Measurements from ENCODE around the gene ACYP2. TPM values are rescaled to one million over a fixed set of nuclear protein-coding genes. Genes with fewer than 3 reads are reported as not detected.

ACYP2 gene
- total RNA-seq, 1 donor from 2014 or later, result 14.9 TPM

DNA sequence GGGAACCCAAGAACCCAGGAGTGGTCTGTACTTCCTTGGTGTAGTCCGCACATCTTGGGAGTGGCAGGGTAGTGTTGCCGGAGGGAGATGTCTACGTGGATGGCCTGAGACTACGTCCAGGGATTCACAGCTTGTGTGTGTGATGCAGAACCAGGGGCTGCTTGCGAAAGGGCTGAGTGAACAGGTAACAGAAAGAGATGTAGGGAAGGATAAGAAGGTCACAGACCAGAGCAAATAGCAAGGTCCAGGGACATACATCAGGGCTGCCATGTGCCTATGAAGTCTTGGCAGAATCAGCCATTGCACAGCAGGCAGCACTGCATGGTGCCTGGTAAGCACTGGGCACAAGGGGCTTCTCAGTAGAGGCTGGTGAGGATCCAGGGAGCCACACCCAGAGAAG, 71.9 kb downstream of the ACYP2 start:
- no peak for ATAC-seq (ENCODE audit: low read depth)
- Mint-ChIP-seq H3K9me3 (no peaks in the 10 kb centered on the region), H3K27ac (no peak overlapping the region), H3K4me1 (no peaks in the 10 kb centered on the region), H3K4me3 (no peak overlapping the region), H3K36me3 (ENCODE audit: low read depth) (peaks cover 15% of the 10 kb centered on the region), H3K27me3 (no peaks in the 10 kb centered on the region)
- POLR2A ChIA-PET, result interaction anchor here (0.6 kb wide), 1 partner anchor 35 kb away, joined by 3 read pairs; no protein-coding TSS in a partner anchor
- DNase-seq, result no peak
- TF ChIP-seq, protein P1, sequence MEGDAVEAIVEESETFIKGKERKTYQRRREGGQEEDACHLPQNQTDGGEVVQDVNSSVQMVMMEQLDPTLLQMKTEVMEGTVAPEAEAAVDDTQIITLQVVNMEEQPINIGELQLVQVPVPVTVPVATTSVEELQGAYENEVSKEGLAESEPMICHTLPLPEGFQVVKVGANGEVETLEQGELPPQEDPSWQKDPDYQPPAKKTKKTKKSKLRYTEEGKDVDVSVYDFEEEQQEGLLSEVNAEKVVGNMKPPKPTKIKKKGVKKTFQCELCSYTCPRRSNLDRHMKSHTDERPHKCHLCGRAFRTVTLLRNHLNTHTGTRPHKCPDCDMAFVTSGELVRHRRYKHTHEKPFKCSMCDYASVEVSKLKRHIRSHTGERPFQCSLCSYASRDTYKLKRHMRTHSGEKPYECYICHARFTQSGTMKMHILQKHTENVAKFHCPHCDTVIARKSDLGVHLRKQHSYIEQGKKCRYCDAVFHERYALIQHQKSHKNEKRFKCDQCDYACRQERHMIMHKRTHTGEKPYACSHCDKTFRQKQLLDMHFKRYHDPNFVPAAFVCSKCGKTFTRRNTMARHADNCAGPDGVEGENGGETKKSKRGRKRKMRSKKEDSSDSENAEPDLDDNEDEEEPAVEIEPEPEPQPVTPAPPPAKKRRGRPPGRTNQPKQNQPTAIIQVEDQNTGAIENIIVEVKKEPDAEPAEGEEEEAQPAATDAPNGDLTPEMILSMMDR (IDR thresholded peaks at IDR 0.05), result no peak
- CTCF ChIA-PET, result no interaction called here
- intact Hi-C loops (cut with micrococcal nuclease), result no loop called here

DNA sequence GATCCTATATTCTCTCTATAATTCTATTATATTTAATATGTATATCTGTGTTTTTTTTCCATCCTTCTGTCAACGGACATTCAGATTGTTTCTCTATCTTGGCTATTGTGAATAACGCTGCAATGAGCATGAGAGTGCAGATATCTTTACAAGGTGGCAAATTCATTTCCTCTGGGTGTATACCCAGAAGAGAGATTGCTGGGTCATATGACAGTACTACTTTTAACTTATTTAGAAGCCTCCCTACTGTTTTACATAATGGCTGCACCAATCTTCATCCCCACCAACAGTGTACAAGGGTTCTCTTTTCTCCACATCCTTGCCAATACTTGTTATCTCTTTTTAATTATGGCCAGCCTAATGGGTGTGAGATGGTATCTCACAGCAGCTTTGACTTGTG, 74.1 kb downstream of the ACYP2 start:
- Mint-ChIP-seq H3K4me1 (no peaks in the 10 kb centered on the region), H3K27ac (no peak overlapping the region), H3K27me3 (no peaks in the 10 kb centered on the region), H3K36me3 (ENCODE audit: low read depth) (peaks cover 14% of the 10 kb centered on the region), H3K9me3 (no peaks in the 10 kb centered on the region), H3K4me3 (no peak overlapping the region)
- CTCF ChIA-PET, result no interaction called here
- POLR2A ChIA-PET, result no interaction called here
- DNase-seq (no peak), ATAC-seq (ENCODE audit: low read depth) (no peak)
- intact Hi-C loops (cut with micrococcal nuclease), result no loop called here
- TF ChIP-seq, protein P1 (IDR thresholded peaks at IDR 0.05), result no peak

DNA sequence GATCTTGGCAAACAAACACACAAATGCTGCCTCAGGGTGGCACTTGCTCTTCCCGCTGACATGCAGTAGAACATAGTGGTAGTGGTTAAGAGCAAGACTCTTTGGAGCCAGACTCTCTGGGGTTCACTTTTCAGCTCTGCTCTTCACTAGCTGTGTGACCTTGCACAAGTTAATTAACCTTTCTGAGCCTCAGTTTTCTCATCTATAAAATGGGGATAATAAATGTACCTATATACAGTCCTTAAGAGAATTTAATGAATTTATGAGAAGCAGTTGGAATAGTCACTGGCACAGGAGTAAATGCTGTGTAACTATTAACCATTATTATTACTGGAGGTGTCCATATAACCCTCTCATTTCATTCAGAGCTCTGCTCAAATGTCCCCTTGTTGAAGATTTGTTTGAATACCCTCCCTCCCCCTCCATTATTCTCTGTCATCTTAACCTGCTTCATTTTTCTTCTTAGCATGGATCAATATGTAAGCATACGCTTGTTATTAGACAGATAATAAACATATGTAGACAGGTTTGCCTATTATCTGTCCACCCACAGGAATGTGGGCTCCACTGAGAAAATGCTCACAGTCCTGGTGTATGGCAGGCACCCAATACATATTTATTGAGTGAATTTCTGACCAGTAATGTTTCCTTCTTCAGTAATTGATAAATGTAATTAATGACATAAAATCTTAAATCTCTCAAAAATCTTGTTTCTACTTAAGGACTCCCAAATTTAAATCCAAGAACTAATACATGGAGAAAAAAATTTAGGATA, 76.1 kb downstream of the ACYP2 start:
- Mint-ChIP-seq H3K27ac (no peak overlapping the region), H3K36me3 (ENCODE audit: low read depth) (peaks cover 17% of the 10 kb centered on the region), H3K4me3 (no peak overlapping the region), H3K27me3 (no peaks in the 10 kb centered on the region), H3K4me1 (no peaks in the 10 kb centered on the region), H3K9me3 (no peaks in the 10 kb centered on the region)
- intact Hi-C loops (cut with micrococcal nuclease), result no loop called here
- TF ChIP-seq, protein P1 (IDR thresholded peaks at IDR 0.05), result no peak
- ATAC-seq (ENCODE audit: low read depth) (no peak), DNase-seq (no peak)
- ChIA-PET CTCF (no interaction called here), POLR2A (no interaction called here)

DNA sequence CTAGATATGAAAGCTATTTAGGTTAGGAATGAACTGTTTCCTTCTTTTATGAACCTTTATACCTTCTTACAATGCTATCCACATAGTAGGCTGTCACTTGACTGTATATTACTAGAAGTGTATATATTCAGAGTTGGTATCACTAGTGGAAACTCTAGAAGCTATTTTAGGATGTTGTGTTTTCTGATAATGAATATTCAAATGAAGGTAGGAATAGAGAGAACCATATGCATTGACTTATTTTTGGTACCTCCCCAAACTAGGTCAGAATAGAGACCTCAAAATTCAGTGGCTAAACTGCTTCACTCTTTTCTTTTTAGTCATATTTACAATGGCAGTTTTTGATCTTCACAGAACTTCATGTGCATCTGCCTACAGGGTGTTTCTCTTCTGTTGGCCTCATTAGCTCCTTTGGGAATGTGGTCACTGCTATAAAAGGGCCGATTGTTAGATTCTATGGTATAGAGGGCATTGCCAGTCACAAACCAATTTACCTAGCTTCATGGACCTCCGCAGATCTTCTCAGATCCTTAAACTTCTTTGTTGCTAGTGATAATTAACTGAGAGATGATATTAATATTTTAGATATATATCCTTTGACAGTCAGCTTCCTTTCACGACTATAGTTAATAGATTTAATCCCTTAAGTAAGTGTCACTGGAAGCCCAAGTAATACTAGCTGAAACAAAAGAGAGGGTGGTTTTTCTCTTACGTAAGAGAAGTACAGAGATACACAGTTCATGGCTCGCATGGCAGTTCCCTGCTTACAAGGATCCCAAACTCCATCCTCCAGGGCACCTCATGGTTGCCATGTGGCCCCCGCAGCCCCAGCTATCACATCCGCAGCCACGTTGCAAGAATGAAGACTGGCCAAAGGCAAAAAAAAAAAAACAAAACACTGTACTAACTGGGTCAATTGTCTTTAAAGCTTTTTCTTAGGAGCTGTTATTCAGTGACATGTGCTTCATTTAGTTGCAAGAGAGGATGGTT, 79.6 kb downstream of the ACYP2 start:
- POLR2A ChIA-PET, result no interaction called here
- TF ChIP-seq, protein P1 (IDR thresholded peaks at IDR 0.05), result no peak
- intact Hi-C loops (cut with micrococcal nuclease), result no loop called here
- Mint-ChIP-seq H3K9me3 (no peaks in the 10 kb centered on the region), H3K27me3 (no peaks in the 10 kb centered on the region), H3K4me3 (no peak overlapping the region), H3K36me3 (ENCODE audit: low read depth) (peaks cover 3% of the 10 kb centered on the region), H3K4me1 (no peaks in the 10 kb centered on the region), H3K27ac (no peak overlapping the region)
- DNase-seq, result no peak
- CTCF ChIA-PET, result interaction anchor here (0.8 to 1.0 kb wide), 2 partner anchors 12 to 17 kb away, joined by 3 to 4 read pairs; no protein-coding TSS in a partner anchor
- ATAC-seq (ENCODE audit: low read depth), result no peak

- H3K27ac Mint-ChIP-seq, result no peak overlapping the region
- intact Hi-C loops (cut with micrococcal nuclease), result no loop called here
- CTCF ChIA-PET, result interaction anchor here (0.8 kb wide), 1 partner anchor 10 kb away, joined by 3 read pairs; no protein-coding TSS in a partner anchor
- peaks cover 5% of the 10 kb centered on the region for H3K36me3 Mint-ChIP-seq (ENCODE audit: low read depth)
- ATAC-seq (ENCODE audit: low read depth), result no peak
- H3K4me1 Mint-ChIP-seq, result no peaks in the 10 kb centered on the region
- no peaks in the 10 kb centered on the region for H3K27me3 Mint-ChIP-seq
- TF ChIP-seq, protein P1 (IDR thresholded peaks at IDR 0.05), result no peak
- DNase-seq, result no peak
- H3K9me3 Mint-ChIP-seq, result peaks cover 4% of the 10 kb centered on the region
- no peak overlapping the region for H3K4me3 Mint-ChIP-seq
- POLR2A ChIA-PET, result no interaction called here
Measured at GRCh38 chr2:54196646-54197045, 81.2 kb downstream of the ACYP2 start.

All from activated B cell treated with CpG ODN at 0.5 μM for 24 hours (primary cell).